ENCODE results near the gene FGF16. TPM values are rescaled to one million over a fixed set of nuclear protein-coding genes. Genes with fewer than 3 reads are reported as not detected.

The FGF16 gene
- polyA plus RNA-seq, 3 donors: not detected

DNA sequence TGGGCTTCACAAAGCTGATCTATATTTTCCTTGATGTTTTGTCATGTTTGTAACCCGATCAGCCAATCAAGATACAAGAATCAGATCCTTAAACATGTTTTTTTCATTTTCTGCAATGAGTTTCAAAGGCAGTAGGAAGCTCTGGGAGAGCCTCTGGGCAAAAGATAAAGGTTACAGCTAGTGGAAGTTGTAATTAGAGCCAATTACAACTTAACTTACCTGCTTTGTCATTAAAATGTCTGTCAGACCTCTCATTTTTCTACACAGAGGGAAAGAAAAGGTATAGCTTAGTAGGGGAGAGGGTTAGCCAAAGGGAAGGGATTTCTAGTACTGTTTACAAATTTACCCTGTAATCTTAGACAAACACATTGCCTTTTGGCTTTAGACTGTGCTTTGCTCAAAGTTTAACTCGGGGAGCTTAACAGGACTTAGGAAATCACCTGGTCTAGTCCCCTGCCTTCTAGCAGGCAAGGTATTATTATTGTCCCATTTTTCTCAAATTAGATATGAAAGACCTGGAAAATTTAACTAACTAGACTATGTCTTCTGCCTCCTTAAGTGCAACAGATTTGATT lies 55.8 kb downstream of the FGF16 start:
- Histone ChIP-seq H2AFZ (ENCODE audit: insufficient read depth, low read depth, low read length, poor library complexity, severe bottlenecking) (no peak overlapping the region), H3K4me2 (replicated peaks; ENCODE audit: extremely low read depth, low read length, poor library complexity, severe bottlenecking) (no peak overlapping the region), H3K9me3 (replicated peaks in 1 of 2; ENCODE audit: control insufficient read depth in 1 of 2, insufficient read depth in 1 of 2, low read length in 2 of 2) (no peaks in the 10 kb centered on the region), H3K4me1 (ENCODE audit: control insufficient read depth in 1 of 2, insufficient read depth in 2 of 2, low read length in 2 of 2) (peaks cover 4 to 6% of the 10 kb centered on the region in 2 donors), H3K79me2 (ENCODE audit: insufficient read depth, low read length) (no peaks in the 10 kb centered on the region), H3K4me3 (replicated peaks in 1 of 3; ENCODE audit: low read depth in 2 of 3, low read length in 3 of 3) (no peak overlapping the region), H3K9ac (ENCODE audit: insufficient read depth, low read length, poor library complexity, severe bottlenecking) (no peak overlapping the region), H3K27me3 (ENCODE audit: control insufficient read depth in 2 of 2, insufficient read depth in 2 of 2, low read length in 2 of 2) (no peaks in the 10 kb centered on the region), H3K27ac (ENCODE audit: low read depth in 1 of 2, low read length in 2 of 2) (no peak overlapping the region), H4K20me1 (ENCODE audit: insufficient read depth, low read length) (no peaks in the 10 kb centered on the region), H3K36me3 (replicated peaks in 1 of 2; ENCODE audit: control insufficient read depth in 1 of 2, insufficient read depth in 2 of 2, low read length in 2 of 2) (peaks cover 6 to 8% of the 10 kb centered on the region in 2 donors)
- WGBS (ENCODE audit: insufficient coverage): no CpG with 5 or more reads among the region's 2 CpGs
- H3K9me3 Mint-ChIP-seq: peaks cover 0 to 3% (median 0%) of the 10 kb centered on the region in 7 donors
- no peak overlapping the region for H3K27ac Mint-ChIP-seq
- intact Hi-C loops (cut with micrococcal nuclease): no loop called here
- DNase-seq: no peak
- TF ChIP-seq, protein P1, sequence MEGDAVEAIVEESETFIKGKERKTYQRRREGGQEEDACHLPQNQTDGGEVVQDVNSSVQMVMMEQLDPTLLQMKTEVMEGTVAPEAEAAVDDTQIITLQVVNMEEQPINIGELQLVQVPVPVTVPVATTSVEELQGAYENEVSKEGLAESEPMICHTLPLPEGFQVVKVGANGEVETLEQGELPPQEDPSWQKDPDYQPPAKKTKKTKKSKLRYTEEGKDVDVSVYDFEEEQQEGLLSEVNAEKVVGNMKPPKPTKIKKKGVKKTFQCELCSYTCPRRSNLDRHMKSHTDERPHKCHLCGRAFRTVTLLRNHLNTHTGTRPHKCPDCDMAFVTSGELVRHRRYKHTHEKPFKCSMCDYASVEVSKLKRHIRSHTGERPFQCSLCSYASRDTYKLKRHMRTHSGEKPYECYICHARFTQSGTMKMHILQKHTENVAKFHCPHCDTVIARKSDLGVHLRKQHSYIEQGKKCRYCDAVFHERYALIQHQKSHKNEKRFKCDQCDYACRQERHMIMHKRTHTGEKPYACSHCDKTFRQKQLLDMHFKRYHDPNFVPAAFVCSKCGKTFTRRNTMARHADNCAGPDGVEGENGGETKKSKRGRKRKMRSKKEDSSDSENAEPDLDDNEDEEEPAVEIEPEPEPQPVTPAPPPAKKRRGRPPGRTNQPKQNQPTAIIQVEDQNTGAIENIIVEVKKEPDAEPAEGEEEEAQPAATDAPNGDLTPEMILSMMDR (IDR thresholded peaks at IDR 0.05): no peak
- no peaks in the 10 kb centered on the region for H3K27me3 Mint-ChIP-seq (ENCODE audit: low read depth in 3 of 3)
- H3K4me3 Mint-ChIP-seq: no peak overlapping the region
- peaks cover 5 to 9% of the 10 kb centered on the region in 2 donors for H3K36me3 Mint-ChIP-seq
- H3K4me1 Mint-ChIP-seq: peaks cover 14% of the 10 kb centered on the region

DNA sequence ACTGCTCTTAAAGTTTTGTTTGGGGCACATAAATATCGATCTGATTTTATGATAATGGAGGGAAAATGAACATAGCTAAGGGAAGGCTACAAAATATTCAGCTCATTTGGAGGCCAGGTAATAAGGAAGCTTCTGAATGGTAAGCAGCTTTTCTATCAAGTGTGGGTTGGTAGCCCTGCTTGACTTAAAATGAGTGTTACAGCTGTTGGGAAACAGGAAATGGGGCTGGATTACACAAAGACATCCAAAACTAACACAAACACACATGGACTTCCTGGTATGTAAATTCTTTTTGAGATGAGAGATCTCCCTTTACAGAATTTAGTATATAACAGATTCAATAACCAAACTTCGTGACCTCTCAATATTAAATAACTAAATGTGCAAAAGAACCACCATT lies 58.0 kb downstream of the FGF16 start:
- peaks cover 14% of the 10 kb centered on the region for H3K4me1 Mint-ChIP-seq
- Histone ChIP-seq H2AFZ (ENCODE audit: insufficient read depth, low read depth, low read length, poor library complexity, severe bottlenecking) (no peak overlapping the region), H3K4me1 (ENCODE audit: control insufficient read depth in 1 of 2, insufficient read depth in 2 of 2, low read length in 2 of 2) (peaks cover 4 to 6% of the 10 kb centered on the region in 2 donors), H3K27ac (ENCODE audit: low read depth in 1 of 2, low read length in 2 of 2) (peak overlapping the region in 1 of 2 donors; percentile 16), H3K36me3 (replicated peaks in 1 of 2; ENCODE audit: control insufficient read depth in 1 of 2, insufficient read depth in 2 of 2, low read length in 2 of 2) (peaks cover 15 to 27% of the 10 kb centered on the region in 2 donors), H3K9me3 (replicated peaks in 1 of 2; ENCODE audit: control insufficient read depth in 1 of 2, insufficient read depth in 1 of 2, low read length in 2 of 2) (no peaks in the 10 kb centered on the region), H3K4me3 (replicated peaks in 1 of 3; ENCODE audit: low read depth in 2 of 3, low read length in 3 of 3) (no peak overlapping the region), H3K79me2 (ENCODE audit: insufficient read depth, low read length) (no peaks in the 10 kb centered on the region), H3K4me2 (replicated peaks; ENCODE audit: extremely low read depth, low read length, poor library complexity, severe bottlenecking) (no peak overlapping the region), H3K9ac (ENCODE audit: insufficient read depth, low read length, poor library complexity, severe bottlenecking) (no peak overlapping the region), H3K27me3 (ENCODE audit: control insufficient read depth in 2 of 2, insufficient read depth in 2 of 2, low read length in 2 of 2) (no peaks in the 10 kb centered on the region), H4K20me1 (ENCODE audit: insufficient read depth, low read length) (no peaks in the 10 kb centered on the region)
- intact Hi-C loops (cut with micrococcal nuclease): no loop called here
- TF ChIP-seq, protein P1 (IDR thresholded peaks at IDR 0.05): no peak
- H3K9me3 Mint-ChIP-seq: peaks cover 0 to 1% (median 0%) of the 10 kb centered on the region in 7 donors
- WGBS (ENCODE audit: insufficient coverage): 80% methylated on average over 1 of the region's 2 CpGs
- no peaks in the 10 kb centered on the region for H3K27me3 Mint-ChIP-seq (ENCODE audit: low read depth in 3 of 3)
- peak; percentile 8 to 20 (median 10) for DNase-seq
- H3K36me3 Mint-ChIP-seq: peaks cover 15 to 19% of the 10 kb centered on the region in 2 donors
- peak overlapping the region in 3 of 7 donors; percentile 5 to 42 (median 19) for H3K27ac Mint-ChIP-seq
- H3K4me3 Mint-ChIP-seq: no peak overlapping the region

Measured in CD14-positive monocyte (primary cell).